UCSD-AML1 (cell line): ENCODE results near the gene VASP.

Experiments used
- DNase-seq: peaks from one replicate; lab custom pipeline; 2025; ENCODE audit not compliant: unreplicated experiment; lab: John Stamatoyannopoulos, UW

Gene VASP

GRCh38 chr19:45473682-45474605 is 33.3 kb upstream of the VASP start:
- DNase-seq = no peak

- DNase-seq = no peak
These were observed 32.4 kb upstream of the VASP start for GRCh38 chr19:45474606-45475521.

DNA sequence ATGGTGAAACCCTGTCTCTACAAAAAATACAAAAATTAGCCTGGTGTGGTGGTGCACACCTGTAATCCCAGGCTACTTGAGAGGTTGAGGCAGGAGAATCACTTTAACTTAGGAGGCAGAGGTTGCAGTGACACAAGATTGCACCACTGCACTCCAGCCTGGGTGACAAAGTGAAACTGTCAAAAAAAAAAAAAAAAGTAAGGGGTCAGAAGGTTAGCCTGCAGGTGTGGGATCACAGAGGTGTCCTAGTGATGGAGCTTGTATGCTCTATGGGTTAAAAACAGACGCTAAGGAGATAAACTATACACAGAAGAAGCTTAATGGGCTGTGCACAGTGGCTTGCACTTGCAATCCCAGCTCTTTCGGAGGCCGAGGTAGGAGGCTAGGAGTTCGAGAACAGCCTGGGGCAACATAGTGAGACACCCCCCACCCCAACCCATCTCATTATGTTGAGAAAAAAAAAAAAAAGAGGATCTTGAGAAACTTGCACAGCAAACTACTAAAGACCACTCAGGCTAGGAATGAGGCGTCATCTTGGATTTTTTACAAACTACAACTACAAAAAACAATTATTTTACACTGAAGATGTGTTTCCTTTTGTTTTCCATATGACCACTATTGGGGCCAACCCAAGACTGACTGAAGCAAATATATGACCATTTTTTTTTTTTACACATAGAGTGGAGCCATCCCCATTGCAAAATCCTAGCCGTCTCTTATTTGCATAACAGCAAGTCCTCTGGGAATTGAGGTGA is 31.6 kb upstream of the VASP start:
- no peak for DNase-seq

GRCh38 chr19:45476304-45476703 is 31.0 kb upstream of the VASP start:
- no peak for DNase-seq

GRCh38 chr19:45477186-45477585 is 30.1 kb upstream of the VASP start:
- DNase-seq = no peak

- peak; percentile 26 for DNase-seq
These were observed 29.4 kb upstream of the VASP start for GRCh38 chr19:45477713-45478453.

DNA sequence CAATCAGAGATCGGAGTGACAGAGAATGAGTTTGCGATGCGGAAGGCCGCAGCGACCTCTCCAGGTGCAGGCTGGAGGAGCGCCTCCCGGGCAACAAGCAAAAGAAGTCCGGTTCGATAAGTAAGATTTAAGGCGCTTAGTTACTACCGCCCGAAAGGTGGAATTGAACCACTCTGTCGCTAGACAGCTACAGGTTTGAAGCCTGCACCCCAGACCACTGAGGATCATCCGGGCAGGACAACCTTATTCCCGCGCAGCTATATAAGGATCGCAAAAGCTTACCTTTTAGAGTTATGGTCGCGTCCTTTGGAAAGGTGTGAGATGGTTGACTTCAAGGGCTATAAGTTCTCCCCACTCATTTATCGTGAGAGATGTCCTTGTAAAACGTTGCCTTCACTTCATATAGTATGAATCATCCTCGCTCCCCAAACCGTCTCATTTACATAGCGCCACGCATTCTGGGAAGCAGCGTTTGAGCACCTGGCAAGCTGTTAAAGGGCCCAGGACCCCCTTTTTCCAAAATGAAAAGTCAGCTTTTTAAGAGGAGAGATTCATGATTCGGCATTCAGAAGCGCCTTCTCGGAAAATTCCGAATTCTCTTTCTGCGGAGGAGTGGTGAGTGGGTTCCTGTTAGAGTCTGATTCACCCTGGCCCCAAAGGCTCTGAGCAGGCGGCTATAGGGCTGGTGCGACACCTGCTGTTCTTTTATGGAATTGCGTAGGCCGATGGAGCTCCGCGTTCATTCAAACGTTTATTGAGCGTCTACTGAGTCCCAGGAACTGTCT is 28.6 kb upstream of the VASP start:
- peak; percentile 85 for DNase-seq

GRCh38 chr19:45483033-45483432 is 24.2 kb upstream of the VASP start:
- no peak for DNase-seq

- DNase-seq = no peak
These were observed 22.9 kb upstream of the VASP start for GRCh38 chr19:45484273-45484945.

DNA sequence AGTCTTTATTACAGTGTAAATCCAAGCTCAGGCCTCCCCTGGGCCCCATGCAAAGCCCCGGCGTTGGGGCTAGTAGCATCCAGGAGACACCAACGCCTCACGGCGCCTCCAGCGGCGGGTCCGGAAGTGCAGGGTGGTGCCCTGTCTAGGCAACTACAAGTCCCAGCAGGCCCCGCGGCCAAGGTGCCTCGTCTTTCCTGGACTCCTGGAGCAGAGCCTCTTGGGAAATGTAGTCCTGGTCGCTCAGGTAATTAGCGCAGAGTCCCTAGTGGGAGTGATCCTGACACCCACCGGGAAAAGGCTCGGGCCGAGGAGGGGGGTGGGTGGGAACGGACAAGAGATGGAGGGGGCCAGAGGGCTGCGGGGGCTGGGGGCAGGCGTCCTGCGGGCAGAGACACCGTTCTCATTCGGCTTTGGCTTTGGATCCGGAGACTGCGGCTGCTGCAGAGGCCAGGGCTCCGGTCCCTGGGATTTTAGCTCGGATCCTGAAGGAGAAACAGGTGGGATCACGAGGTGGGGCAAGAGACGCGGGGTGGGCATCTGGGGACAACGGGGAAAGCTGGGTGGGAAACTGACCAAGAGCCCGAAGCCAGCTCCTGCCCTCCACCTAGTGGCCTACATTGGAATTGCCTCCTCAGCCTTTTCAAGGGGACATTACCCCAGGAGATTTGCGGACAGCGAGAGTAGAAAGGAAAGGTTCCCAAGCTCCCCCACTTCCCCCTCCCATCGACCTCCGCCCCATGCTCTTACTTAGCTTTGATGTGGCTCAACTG is 21.8 kb upstream of the VASP start:
- DNase-seq = peak; percentile 95

- no peak for DNase-seq
These were observed 18.6 kb upstream of the VASP start for GRCh38 chr19:45488708-45489107.

DNA sequence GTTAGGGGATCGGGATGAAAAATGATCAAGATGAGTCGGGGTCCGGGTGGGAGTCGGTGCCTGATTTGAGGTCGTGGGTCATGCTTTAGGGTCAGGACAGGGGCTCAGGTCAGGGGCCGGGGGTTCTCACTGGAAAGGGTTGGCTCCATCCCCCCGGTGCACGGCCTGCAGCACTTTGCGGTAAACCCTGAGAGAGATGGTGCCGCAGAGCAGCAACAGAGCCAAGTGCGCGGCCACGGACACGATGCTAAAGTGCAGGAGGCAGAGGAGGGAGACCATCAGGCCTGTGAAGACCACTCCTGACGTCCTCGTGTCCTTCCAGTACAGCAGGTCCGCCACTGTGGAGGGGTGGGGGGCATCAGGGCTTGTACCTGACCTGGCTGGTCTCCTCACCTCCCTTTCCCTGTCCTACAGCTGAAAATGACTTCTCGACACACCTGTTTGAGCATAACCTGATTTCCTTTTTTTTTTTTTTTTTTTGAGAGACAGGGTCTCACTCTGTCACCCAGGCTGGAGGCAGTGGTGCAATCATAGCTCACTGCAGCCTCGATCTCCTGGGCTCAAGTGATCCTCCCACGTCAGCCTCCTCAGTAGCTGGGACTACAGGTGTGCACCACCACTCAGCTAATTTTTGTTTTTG is 17.9 kb upstream of the VASP start:
- DNase-seq = no peak

- DNase-seq = no peak
These were observed 15.1 kb upstream of the VASP start for GRCh38 chr19:45492137-45492626.

GRCh38 chr19:45492627-45493470 is 14.4 kb upstream of the VASP start:
- DNase-seq = peak; percentile 85

GRCh38 chr19:45494261-45494916 is 12.9 kb upstream of the VASP start:
- DNase-seq = no peak

DNA sequence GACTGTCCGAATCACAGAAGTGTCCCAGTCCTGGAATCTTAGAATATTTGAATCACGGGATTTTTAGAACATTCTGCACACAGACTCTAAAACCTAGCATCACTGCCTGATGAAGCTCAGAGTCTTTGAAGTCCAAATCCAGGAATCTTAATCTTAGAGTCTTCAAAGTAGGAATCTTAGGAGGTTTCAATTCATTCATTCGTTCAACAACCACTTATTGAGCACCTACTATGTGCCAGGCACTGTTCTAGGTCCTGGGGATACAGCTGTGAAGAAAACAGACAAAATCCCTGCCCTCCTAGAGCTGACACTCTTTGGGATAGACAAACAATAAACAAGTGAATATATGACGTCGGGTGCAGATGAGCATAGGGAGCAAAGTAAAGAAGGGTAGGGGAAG is 12.1 kb upstream of the VASP start:
- no peak for DNase-seq
